Astrocyte of the spinal cord (primary cell): ENCODE measurements around the gene CUBN.

ENCODE experiments used
- DNase-seq: peaks from one replicate; pipeline ENCODE4 v3.0.0; 2011; ENCODE audit warnings: low read depth, low spot score
- H3K4me3 ChIP-seq: 2 replicates; pipeline ENCODE4 v1.5.1; 2011; ENCODE audit warnings: low read depth, mild to moderate bottlenecking, low read length, moderate library complexity
- CTCF ChIP-seq: IDR thresholded peaks from 2 replicates; pipeline ENCODE4 v1.5.1; 2012; ENCODE audit warnings: low read depth, mild to moderate bottlenecking, low read length, inconsistent platforms
- in situ Hi-C: cut with HindIII; loops from 2 replicates; pipeline ENCODE4 v1.10.0; 2017; ENCODE audit warnings: low sequenced_read_pairs

Gene CUBN

GRCh38 chr10:16923726-16924125, 205.9 kb downstream of the CUBN start:
- in situ Hi-C loops = no loop called here
- no peak overlapping the region for H3K4me3 ChIP-seq

GRCh38 chr10:16923309-16923708, 206.3 kb downstream of the CUBN start:
- TF ChIP-seq CTCF = no peak
- no peak overlapping the region for H3K4me3 ChIP-seq
- in situ Hi-C loops = no loop called here
- no peak for DNase-seq

More at GRCh38 chr10:16923726-16924125, 205.9 kb downstream of the CUBN start:
- no peak for DNase-seq
- no peak for TF ChIP-seq CTCF

- DNase-seq = no peak
- no peak for TF ChIP-seq CTCF
- no peak overlapping the region for H3K4me3 ChIP-seq
- in situ Hi-C loops = no loop called here
Measured at GRCh38 chr10:16919121-16919982, 210.3 kb downstream of the CUBN start.

GRCh38 chr10:16916496-16916895, 213.1 kb downstream of the CUBN start:
- in situ Hi-C loops = no loop called here
- H3K4me3 ChIP-seq = no peak overlapping the region
- TF ChIP-seq CTCF = no peak
- no peak for DNase-seq

GRCh38 chr10:16915300-16915699, 214.3 kb downstream of the CUBN start:
- in situ Hi-C loops = no loop called here
- TF ChIP-seq CTCF = no peak
- H3K4me3 ChIP-seq = no peak overlapping the region
- no peak for DNase-seq

- in situ Hi-C loops = no loop called here
- no peak overlapping the region for H3K4me3 ChIP-seq
- TF ChIP-seq CTCF = no peak
- DNase-seq = no peak
Measured at GRCh38 chr10:16913266-16913665, 216.3 kb downstream of the CUBN start.
